ENCODE data around the gene EMD. TPM values are rescaled to one million over a fixed set of nuclear protein-coding genes. Genes with fewer than 3 reads are reported as not detected.

The EMD gene
- total and polyA plus RNA-seq, 10 of the 15 experiments (the other 5 are each of a cell fraction or from before 2014, with no cell fraction given), result 0.76 to 100 (median 43.2) TPM

DNA sequence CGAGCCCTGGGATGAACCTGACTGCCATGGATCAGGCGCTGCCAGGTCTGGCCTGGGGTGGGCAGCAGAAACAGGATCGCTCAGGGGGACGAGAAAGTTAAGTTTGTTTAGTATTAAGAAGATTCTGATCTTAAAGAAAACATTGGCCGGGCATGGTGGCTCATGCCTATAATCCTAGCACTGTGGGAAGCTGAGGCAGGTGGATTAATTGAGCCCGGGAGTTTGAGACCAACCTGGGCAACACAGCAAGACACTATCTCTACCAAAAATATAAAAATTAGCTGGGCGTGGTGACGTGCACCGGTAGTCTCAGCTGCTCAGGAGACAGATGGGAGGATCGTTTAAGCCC, 4.0 kb upstream of the EMD start:
- H3K9ac ChIP-seq (ENCODE audit: control insufficient read depth, insufficient read depth, low read length), result no peak overlapping the region
- in situ Hi-C loops (cut with MboI), result loop anchor here (5.0 kb wide), 1 partner anchor 162 kb away; no protein-coding TSS in a partner anchor

More for the DNA sequence above, 4.0 kb upstream of the EMD start:
- BruUV-seq (replicated peaks), result no TSS peak
- no peak overlapping the region for H3K4me3 ChIP-seq
- no peak overlapping the region for H3K27ac ChIP-seq (ENCODE audit: control insufficient read depth, insufficient read depth)
- ChIA-PET CTCF (no interaction called here), RAD21 (ENCODE audit: unreplicated experiment) (interaction anchor here (0.9 to 2.4 kb wide), 2 partner anchors 152 to 159 kb away, joined by 3 to 12 read pairs; no protein-coding TSS in a partner anchor), POLR2A (no interaction called here), SMC1A (ENCODE audit: uncharacterized antibody, unreplicated experiment) (no interaction called here)
- ATAC-seq, result no peak
- H3K4me2 ChIP-seq (ENCODE audit: control insufficient read depth, insufficient read depth), result peak overlapping the region; percentile 55
- no peak for DNase-seq (ENCODE audit: low read depth, low spot score)
- no peaks in the 10 kb centered on the region for H3K27me3 ChIP-seq (replicated peaks in 1 of 2; ENCODE audit: control insufficient read depth in 2 of 2, insufficient read depth in 2 of 2, low read length in 1 of 2)
- intact Hi-C loops (cut with micrococcal nuclease; ENCODE audit: unreplicated experiment), result loop anchor here (10.0 kb wide), 1 partner anchor 50 kb away; the partner anchor contains the start of gene ATP6AP1
- no peak for FAIRE-seq
- H3K9me3 ChIP-seq (replicated peaks; ENCODE audit: control insufficient read depth, insufficient read depth, low read length), result no peaks in the 10 kb centered on the region; the same call in 2 of the 3 replicates
- H3K79me2 ChIP-seq (ENCODE audit: control insufficient read depth, insufficient read depth, low read length), result peaks cover 20% of the 10 kb centered on the region
- 28% methylated on average over 10 of the region's 10 CpGs for WGBS (ENCODE audit: insufficient coverage, insufficient replicate concordance, low lambda C conversion rate, missing lambda C conversion rate)
- no peaks in the 10 kb centered on the region for H4K20me1 ChIP-seq (ENCODE audit: control insufficient read depth, insufficient read depth)
- H3K4me1 ChIP-seq (ENCODE audit: control insufficient read depth, insufficient read depth, low read length), result peaks cover 11% of the 10 kb centered on the region
- H2AFZ ChIP-seq (ENCODE audit: control insufficient read depth, low read depth, low read length), result no peak overlapping the region
- TF ChIP-seq SIN3A (IDR thresholded peaks at IDR 0.05; ENCODE audit: low read depth, low read length), result no peak
- no peak for TF ChIP-seq SREBF2 (IDR thresholded peaks at IDR 0.05; ENCODE audit: low read length)
- TF ChIP-seq NR2F1 (conservative IDR thresholded peaks at IDR 0.05), result no peak
- no peak for TF ChIP-seq TCF3 (IDR thresholded peaks at IDR 0.05; ENCODE audit: borderline replicate concordance, insufficient read depth, low read depth, low read length)
- TF ChIP-seq IKZF1 (conservative IDR thresholded peaks at IDR 0.05), result no peak
- TF ChIP-seq FOXM1 (IDR thresholded peaks at IDR 0.05; ENCODE audit: low read depth, low read length), result no peak
- TF ChIP-seq, protein P1, sequence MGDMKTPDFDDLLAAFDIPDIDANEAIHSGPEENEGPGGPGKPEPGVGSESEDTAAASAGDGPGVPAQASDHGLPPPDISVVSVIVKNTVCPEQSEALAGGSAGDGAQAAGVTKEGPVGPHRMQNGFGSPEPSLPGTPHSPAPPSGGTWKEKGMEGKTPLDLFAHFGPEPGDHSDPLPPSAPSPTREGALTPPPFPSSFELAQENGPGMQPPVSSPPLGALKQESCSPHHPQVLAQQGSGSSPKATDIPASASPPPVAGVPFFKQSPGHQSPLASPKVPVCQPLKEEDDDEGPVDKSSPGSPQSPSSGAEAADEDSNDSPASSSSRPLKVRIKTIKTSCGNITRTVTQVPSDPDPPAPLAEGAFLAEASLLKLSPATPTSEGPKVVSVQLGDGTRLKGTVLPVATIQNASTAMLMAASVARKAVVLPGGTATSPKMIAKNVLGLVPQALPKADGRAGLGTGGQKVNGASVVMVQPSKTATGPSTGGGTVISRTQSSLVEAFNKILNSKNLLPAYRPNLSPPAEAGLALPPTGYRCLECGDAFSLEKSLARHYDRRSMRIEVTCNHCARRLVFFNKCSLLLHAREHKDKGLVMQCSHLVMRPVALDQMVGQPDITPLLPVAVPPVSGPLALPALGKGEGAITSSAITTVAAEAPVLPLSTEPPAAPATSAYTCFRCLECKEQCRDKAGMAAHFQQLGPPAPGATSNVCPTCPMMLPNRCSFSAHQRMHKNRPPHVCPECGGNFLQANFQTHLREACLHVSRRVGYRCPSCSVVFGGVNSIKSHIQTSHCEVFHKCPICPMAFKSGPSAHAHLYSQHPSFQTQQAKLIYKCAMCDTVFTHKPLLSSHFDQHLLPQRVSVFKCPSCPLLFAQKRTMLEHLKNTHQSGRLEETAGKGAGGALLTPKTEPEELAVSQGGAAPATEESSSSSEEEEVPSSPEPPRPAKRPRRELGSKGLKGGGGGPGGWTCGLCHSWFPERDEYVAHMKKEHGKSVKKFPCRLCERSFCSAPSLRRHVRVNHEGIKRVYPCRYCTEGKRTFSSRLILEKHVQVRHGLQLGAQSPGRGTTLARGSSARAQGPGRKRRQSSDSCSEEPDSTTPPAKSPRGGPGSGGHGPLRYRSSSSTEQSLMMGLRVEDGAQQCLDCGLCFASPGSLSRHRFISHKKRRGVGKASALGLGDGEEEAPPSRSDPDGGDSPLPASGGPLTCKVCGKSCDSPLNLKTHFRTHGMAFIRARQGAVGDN (IDR thresholded peaks at IDR 0.05), result no peak
- TF ChIP-seq NFIC (IDR thresholded peaks at IDR 0.05; ENCODE audit: low read depth, low read length), result no peak
- TF ChIP-seq, protein P2, sequence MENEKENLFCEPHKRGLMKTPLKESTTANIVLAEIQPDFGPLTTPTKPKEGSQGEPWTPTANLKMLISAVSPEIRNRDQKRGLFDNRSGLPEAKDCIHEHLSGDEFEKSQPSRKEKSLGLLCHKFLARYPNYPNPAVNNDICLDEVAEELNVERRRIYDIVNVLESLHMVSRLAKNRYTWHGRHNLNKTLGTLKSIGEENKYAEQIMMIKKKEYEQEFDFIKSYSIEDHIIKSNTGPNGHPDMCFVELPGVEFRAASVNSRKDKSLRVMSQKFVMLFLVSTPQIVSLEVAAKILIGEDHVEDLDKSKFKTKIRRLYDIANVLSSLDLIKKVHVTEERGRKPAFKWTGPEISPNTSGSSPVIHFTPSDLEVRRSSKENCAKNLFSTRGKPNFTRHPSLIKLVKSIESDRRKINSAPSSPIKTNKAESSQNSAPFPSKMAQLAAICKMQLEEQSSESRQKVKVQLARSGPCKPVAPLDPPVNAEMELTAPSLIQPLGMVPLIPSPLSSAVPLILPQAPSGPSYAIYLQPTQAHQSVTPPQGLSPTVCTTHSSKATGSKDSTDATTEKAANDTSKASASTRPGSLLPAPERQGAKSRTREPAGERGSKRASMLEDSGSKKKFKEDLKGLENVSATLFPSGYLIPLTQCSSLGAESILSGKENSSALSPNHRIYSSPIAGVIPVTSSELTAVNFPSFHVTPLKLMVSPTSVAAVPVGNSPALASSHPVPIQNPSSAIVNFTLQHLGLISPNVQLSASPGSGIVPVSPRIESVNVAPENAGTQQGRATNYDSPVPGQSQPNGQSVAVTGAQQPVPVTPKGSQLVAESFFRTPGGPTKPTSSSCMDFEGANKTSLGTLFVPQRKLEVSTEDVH (IDR thresholded peaks at IDR 0.05; ENCODE audit: low read depth, partially characterized antibody), result no peak
- TF ChIP-seq RELA (IDR thresholded peaks at IDR 0.05; ENCODE audit: borderline replicate concordance, partially characterized antibody), result no peak
- TF ChIP-seq POLR2A (IDR thresholded peaks at IDR 0.05; ENCODE audit: low read depth, low read length), result no peak
- H3K36me3 ChIP-seq (ENCODE audit: control insufficient read depth in 2 of 2, insufficient read depth in 2 of 2, low read length in 1 of 2), result no peaks in the 10 kb centered on the region
